IgD-negative memory B cell (primary cell): ENCODE data around the gene MYO9B. TPM values are rescaled to one million over a fixed set of nuclear protein-coding genes. Genes with fewer than 3 reads are reported as not detected.
A peak's percentile ranks its signal among the peaks of the same experiment; 100 is the strongest.
"Not testable (repeated sequence)": the region's sequence is repeated elsewhere in the genome, so short reads cannot be mapped to it uniquely, and the experiment has no call there.

Source experiments
- H3K27ac Mint-ChIP-seq, 3 donors: one replicate each; pipeline ENCODE4 v1.8.0; 2020 to 2022; ENCODE audit warnings: mild to moderate bottlenecking in 3 of 3, mixed read lengths in 3 of 3, moderate library complexity in 1 of 3
- H3K27me3 Mint-ChIP-seq: one replicate; pipeline ENCODE4 v1.8.0; 2021; ENCODE audit warnings: mixed read lengths
- H3K36me3 Mint-ChIP-seq: one replicate; pipeline ENCODE4 v1.8.0; 2020; ENCODE audit warnings: mild to moderate bottlenecking, mixed read lengths
- H3K4me1 Mint-ChIP-seq, 3 donors: one replicate each; pipeline ENCODE4 v1.8.0; 2020 to 2022; ENCODE audit warnings: mixed read lengths in 3 of 3, mild to moderate bottlenecking in 1 of 3
- H3K4me3 Mint-ChIP-seq, 4 donors: one replicate each; pipeline ENCODE4 v1.8.0; 2020 to 2022; ENCODE audit warnings: mild to moderate bottlenecking in 4 of 4, mixed read lengths in 4 of 4, moderate library complexity in 3 of 4
- H3K9me3 Mint-ChIP-seq, 3 donors: one replicate each; pipeline ENCODE4 v1.8.0; 2020 to 2021; ENCODE audit warnings: mixed read lengths in 3 of 3, mild to moderate bottlenecking in 1 of 3
- polyA plus RNA-seq: library from polyadenylated mRNA; unstranded; fragments of 300-500 nt; fragmentation: Illumina TruSeq; gene quantifications from one replicate; pipeline ENCODE4 v1.2.3, GENCODE V29; 2021

The MYO9B gene
- polyA plus RNA-seq, 1 donor from 2014 or later, result 26.9 TPM

GRCh38 chr19:17170538-17171297 lies 95.1 kb downstream of the MYO9B start:
- Mint-ChIP-seq H3K27ac (peak overlapping the region in 2 of 3 donors; percentile 31 to 60), H3K27me3 (no peaks in the 10 kb centered on the region), H3K36me3 (peaks cover 5% of the 10 kb centered on the region), H3K4me3 (no peak overlapping the region), H3K4me1 (peaks cover 0 to 4% (median 2%) of the 10 kb centered on the region in 3 donors), H3K9me3 (no peaks in the 10 kb centered on the region)

- H3K27ac Mint-ChIP-seq, result peak overlapping the region in 1 of 3 donors; percentile 74
- H3K27me3 Mint-ChIP-seq, result no peaks in the 10 kb centered on the region
- no peaks in the 10 kb centered on the region for H3K9me3 Mint-ChIP-seq
- no peak overlapping the region for H3K4me3 Mint-ChIP-seq
- peaks cover 5% of the 10 kb centered on the region for H3K36me3 Mint-ChIP-seq
- H3K4me1 Mint-ChIP-seq, result peaks cover 0 to 4% (median 2%) of the 10 kb centered on the region in 3 donors
Observed at GRCh38 chr19:17171874-17172273, 96.3 kb downstream of the MYO9B start.

- H3K36me3 Mint-ChIP-seq, result peaks cover 5% of the 10 kb centered on the region
- H3K27ac Mint-ChIP-seq, result no peak overlapping the region
- H3K9me3 Mint-ChIP-seq, result no peaks in the 10 kb centered on the region
- H3K27me3 Mint-ChIP-seq, result no peaks in the 10 kb centered on the region
- H3K4me1 Mint-ChIP-seq, result peaks cover 0 to 4% (median 2%) of the 10 kb centered on the region in 3 donors
- no peak overlapping the region for H3K4me3 Mint-ChIP-seq
Observed at GRCh38 chr19:17172624-17173345, 97.2 kb downstream of the MYO9B start.

- Mint-ChIP-seq H3K36me3 (no peaks in the 10 kb centered on the region), H3K27ac (peak overlapping the region in 1 of 3 donors; percentile 25)
Observed at GRCh38 chr19:17178291-17178690, 102.7 kb downstream of the MYO9B start.

GRCh38 chr19:17180997-17181702 lies 105.6 kb downstream of the MYO9B start:
- peak overlapping the region in 2 of 4 donors; percentile 20 to 67 for H3K4me3 Mint-ChIP-seq
- H3K4me1 Mint-ChIP-seq, result peaks cover 21 to 26% (median 24%) of the 10 kb centered on the region in 3 donors
- H3K36me3 Mint-ChIP-seq, result no peaks in the 10 kb centered on the region

More at GRCh38 chr19:17178291-17178690, 102.7 kb downstream of the MYO9B start:
- Mint-ChIP-seq H3K4me3 (no peak overlapping the region), H3K4me1 (peaks cover 7 to 13% (median 9%) of the 10 kb centered on the region in 3 donors), H3K27me3 (no peaks in the 10 kb centered on the region), H3K9me3 (no peaks in the 10 kb centered on the region)

GRCh38 chr19:17183271-17183761 lies 107.7 kb downstream of the MYO9B start:
- Mint-ChIP-seq H3K27ac (peak overlapping the region; percentile 65 to 84 (median 81)), H3K4me1 (peaks cover 21 to 31% (median 24%) of the 10 kb centered on the region in 3 donors), H3K9me3 (no peaks in the 10 kb centered on the region), H3K27me3 (no peaks in the 10 kb centered on the region), H3K4me3 (peak overlapping the region; percentile 54 to 90 (median 86)), H3K36me3 (peaks cover 3% of the 10 kb centered on the region)

More at GRCh38 chr19:17180997-17181702, 105.6 kb downstream of the MYO9B start:
- no peaks in the 10 kb centered on the region for H3K9me3 Mint-ChIP-seq
- H3K27me3 Mint-ChIP-seq, result no peaks in the 10 kb centered on the region
- peak overlapping the region in 2 of 3 donors; percentile 32 to 78 for H3K27ac Mint-ChIP-seq

- H3K9me3 Mint-ChIP-seq, result no peaks in the 10 kb centered on the region
- H3K36me3 Mint-ChIP-seq, result peaks cover 3% of the 10 kb centered on the region
- H3K27me3 Mint-ChIP-seq, result no peaks in the 10 kb centered on the region
- peaks cover 21 to 31% (median 24%) of the 10 kb centered on the region in 3 donors for H3K4me1 Mint-ChIP-seq
- peak overlapping the region; percentile 65 to 84 (median 81) for H3K27ac Mint-ChIP-seq
- H3K4me3 Mint-ChIP-seq, result peak overlapping the region; percentile 54 to 90 (median 86)
Observed at GRCh38 chr19:17183858-17184321, 108.3 kb downstream of the MYO9B start.

- peaks cover 21 to 33% (median 24%) of the 10 kb centered on the region in 3 donors for H3K4me1 Mint-ChIP-seq
- H3K36me3 Mint-ChIP-seq, result peaks cover 6% of the 10 kb centered on the region
- H3K4me3 Mint-ChIP-seq, result peak overlapping the region; percentile 54 to 90 (median 86)
- H3K27me3 Mint-ChIP-seq, result no peaks in the 10 kb centered on the region
- H3K9me3 Mint-ChIP-seq, result no peaks in the 10 kb centered on the region
- peak overlapping the region; percentile 65 to 84 (median 81) for H3K27ac Mint-ChIP-seq
Observed at GRCh38 chr19:17184371-17184841, 108.8 kb downstream of the MYO9B start.

GRCh38 chr19:17185590-17185989 lies 110.0 kb downstream of the MYO9B start:
- peak overlapping the region in 1 of 3 donors; percentile 42 for H3K27ac Mint-ChIP-seq
- no peaks in the 10 kb centered on the region for H3K27me3 Mint-ChIP-seq
- peaks cover 6% of the 10 kb centered on the region for H3K36me3 Mint-ChIP-seq
- H3K9me3 Mint-ChIP-seq, result no peaks in the 10 kb centered on the region
- peaks cover 21 to 32% (median 24%) of the 10 kb centered on the region in 3 donors for H3K4me1 Mint-ChIP-seq
- H3K4me3 Mint-ChIP-seq, result no peak overlapping the region

GRCh38 chr19:17191736-17192135 lies 116.2 kb downstream of the MYO9B start:
- H3K9me3 Mint-ChIP-seq, H3K4me1 Mint-ChIP-seq, H3K27ac Mint-ChIP-seq, H3K4me3 Mint-ChIP-seq, H3K27me3 Mint-ChIP-seq: not testable (repeated sequence)
- peaks cover 13% of the 10 kb centered on the region for H3K36me3 Mint-ChIP-seq

GRCh38 chr19:17192751-17193150 lies 117.2 kb downstream of the MYO9B start:
- H3K27me3 Mint-ChIP-seq, result no peaks in the 10 kb centered on the region
- no peak overlapping the region for H3K4me3 Mint-ChIP-seq
- H3K27ac Mint-ChIP-seq, result no peak overlapping the region
- H3K4me1 Mint-ChIP-seq, result peaks cover 0 to 6% (median 0%) of the 10 kb centered on the region in 3 donors
- peaks cover 10% of the 10 kb centered on the region for H3K36me3 Mint-ChIP-seq
- H3K9me3 Mint-ChIP-seq, result no peaks in the 10 kb centered on the region

- Mint-ChIP-seq H3K27ac (peak overlapping the region in 1 of 3 donors; percentile 92), H3K27me3 (no peaks in the 10 kb centered on the region), H3K4me1 (peaks cover 0 to 5% (median 0%) of the 10 kb centered on the region in 3 donors), H3K36me3 (peaks cover 7% of the 10 kb centered on the region), H3K9me3 (no peaks in the 10 kb centered on the region), H3K4me3 (no peak overlapping the region)
Observed at GRCh38 chr19:17194608-17195007, 119.0 kb downstream of the MYO9B start.

- H3K4me1 Mint-ChIP-seq, result peaks cover 0 to 5% (median 0%) of the 10 kb centered on the region in 3 donors
- H3K9me3 Mint-ChIP-seq, result no peaks in the 10 kb centered on the region
- H3K27me3 Mint-ChIP-seq, result no peaks in the 10 kb centered on the region
- peaks cover 7% of the 10 kb centered on the region for H3K36me3 Mint-ChIP-seq
- H3K27ac Mint-ChIP-seq, result peak overlapping the region in 1 of 3 donors; percentile 92
- peak overlapping the region in 1 of 4 donors; percentile 17 for H3K4me3 Mint-ChIP-seq
Observed at GRCh38 chr19:17195106-17195505, 119.5 kb downstream of the MYO9B start.

- H3K27ac Mint-ChIP-seq, result peak overlapping the region in 1 of 3 donors; percentile 48
- H3K4me3 Mint-ChIP-seq, result no peak overlapping the region
- no peaks in the 10 kb centered on the region for H3K27me3 Mint-ChIP-seq
- peaks cover 5% of the 10 kb centered on the region for H3K36me3 Mint-ChIP-seq
- peaks cover 0 to 2% (median 0%) of the 10 kb centered on the region in 3 donors for H3K4me1 Mint-ChIP-seq
- no peaks in the 10 kb centered on the region for H3K9me3 Mint-ChIP-seq
Observed at GRCh38 chr19:17196610-17197009, 121.0 kb downstream of the MYO9B start.
